ENCODE measurements around the gene ABHD6.

- TF ChIP-seq POLR2A (IDR thresholded peaks at IDR 0.05; ENCODE audit: low read depth, low read length) (no peak), POLR2AphosphoS5 (IDR thresholded peaks at IDR 0.05; ENCODE audit: low read depth, low read length) (no peak)
Observed at GRCh38 chr3:58324391-58325390, 87.1 kb downstream of the ABHD6 start.

Data from GM12892 (cell line).